T-helper 1 cell treated with Interleukin-12 subunit alpha and Interleukin-12 subunit beta and Interleukin-4 antibody, amounts not matched to agents 30 μg/mL and 1 μg/mL, for 36 hours (primary cell): ENCODE data around the gene AUTS2.

Experiments
- H3K27ac Mint-ChIP-seq: one replicate; pipeline ENCODE4 v1.8.0; 2021; ENCODE audit warnings: mild to moderate bottlenecking, mixed read lengths
- H3K27me3 Mint-ChIP-seq: one replicate; pipeline ENCODE4 v1.8.0; 2021; ENCODE audit warnings: low read depth, mixed read lengths
- H3K36me3 Mint-ChIP-seq: one replicate; pipeline ENCODE4 v1.8.0; 2021; ENCODE audit warnings: low read depth, mixed read lengths
- H3K4me1 Mint-ChIP-seq: one replicate; pipeline ENCODE4 v1.8.0; 2021; ENCODE audit warnings: low read depth, mixed read lengths
- H3K4me3 Mint-ChIP-seq: one replicate; pipeline ENCODE4 v1.8.0; 2021; ENCODE audit warnings: mild to moderate bottlenecking, moderate library complexity, mixed read lengths
- H3K9me3 Mint-ChIP-seq: one replicate; pipeline ENCODE4 v1.8.0; 2021; ENCODE audit warnings: mixed read lengths

Gene AUTS2

DNA sequence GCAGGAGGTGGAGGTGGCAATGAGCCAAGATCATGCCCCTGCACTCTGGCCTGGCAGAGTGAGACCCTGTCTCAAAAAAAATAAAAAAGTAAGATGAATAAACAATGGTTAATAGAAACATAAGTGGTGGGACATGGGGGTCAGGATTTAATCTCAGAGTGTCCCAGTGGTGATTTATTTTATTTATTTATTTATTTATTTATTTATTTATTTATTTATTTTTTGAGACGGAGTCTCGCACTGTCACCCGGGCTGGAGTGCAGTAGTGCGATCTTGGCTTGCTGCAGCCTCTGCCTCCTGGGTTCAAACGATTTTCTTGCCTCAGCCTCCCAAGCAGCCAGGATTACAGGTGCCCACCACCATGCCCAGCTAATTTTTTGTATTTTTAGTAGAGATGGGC is 1051.0 kb downstream of the AUTS2 start:
- no peaks in the 10 kb centered on the region for H3K36me3 Mint-ChIP-seq
- peaks cover 15% of the 10 kb centered on the region for H3K4me1 Mint-ChIP-seq
- peaks cover 22% of the 10 kb centered on the region for H3K27me3 Mint-ChIP-seq
- H3K27ac Mint-ChIP-seq: no peak overlapping the region
- peaks cover 16% of the 10 kb centered on the region for H3K9me3 Mint-ChIP-seq
- no peak overlapping the region for H3K4me3 Mint-ChIP-seq

DNA sequence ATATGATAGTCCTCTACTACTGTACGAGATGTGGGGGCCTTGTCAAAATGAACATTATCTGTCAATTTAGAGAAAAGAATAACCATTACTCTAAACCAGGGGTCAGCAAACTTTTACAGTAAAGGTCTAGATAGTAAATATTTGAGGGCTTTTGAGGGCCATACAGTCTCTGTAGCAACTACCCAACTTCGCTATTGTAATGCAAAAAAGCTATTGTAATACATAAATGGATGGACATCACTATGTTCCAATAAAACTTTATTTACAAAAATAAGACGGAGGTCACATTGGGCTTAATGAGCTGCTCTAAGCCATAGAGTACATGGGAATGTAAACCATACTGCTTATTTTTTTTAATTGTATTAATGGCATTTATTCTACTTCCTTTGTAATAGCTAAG is 1055.9 kb downstream of the AUTS2 start:
- Mint-ChIP-seq H3K4me1 (peaks cover 5% of the 10 kb centered on the region), H3K36me3 (no peaks in the 10 kb centered on the region), H3K4me3 (no peak overlapping the region), H3K27me3 (peaks cover 18% of the 10 kb centered on the region), H3K9me3 (peaks cover 16% of the 10 kb centered on the region), H3K27ac (no peak overlapping the region)

DNA sequence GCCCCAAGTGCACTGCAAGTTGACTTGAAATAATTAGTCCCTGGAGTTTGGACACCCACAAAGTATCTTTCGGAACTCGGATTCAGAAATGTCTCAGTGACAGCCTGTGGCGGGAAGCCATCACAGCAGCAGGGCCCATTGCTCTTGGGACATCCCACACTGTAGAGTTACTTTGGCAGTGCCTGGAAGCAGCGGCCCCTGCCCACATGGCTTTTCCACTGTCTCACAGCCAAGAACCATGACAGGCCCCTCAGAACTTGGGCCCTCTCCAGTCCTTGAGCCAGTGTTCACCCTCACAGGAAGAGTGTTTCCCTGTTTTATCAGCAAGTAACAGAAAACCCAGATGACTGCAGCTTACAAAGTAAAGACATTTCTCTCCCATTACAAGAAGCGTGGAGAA is 1056.7 kb downstream of the AUTS2 start:
- Mint-ChIP-seq H3K9me3 (peaks cover 16% of the 10 kb centered on the region), H3K36me3 (no peaks in the 10 kb centered on the region), H3K27ac (no peak overlapping the region), H3K27me3 (peaks cover 18% of the 10 kb centered on the region), H3K4me3 (no peak overlapping the region), H3K4me1 (peaks cover 10% of the 10 kb centered on the region)

DNA sequence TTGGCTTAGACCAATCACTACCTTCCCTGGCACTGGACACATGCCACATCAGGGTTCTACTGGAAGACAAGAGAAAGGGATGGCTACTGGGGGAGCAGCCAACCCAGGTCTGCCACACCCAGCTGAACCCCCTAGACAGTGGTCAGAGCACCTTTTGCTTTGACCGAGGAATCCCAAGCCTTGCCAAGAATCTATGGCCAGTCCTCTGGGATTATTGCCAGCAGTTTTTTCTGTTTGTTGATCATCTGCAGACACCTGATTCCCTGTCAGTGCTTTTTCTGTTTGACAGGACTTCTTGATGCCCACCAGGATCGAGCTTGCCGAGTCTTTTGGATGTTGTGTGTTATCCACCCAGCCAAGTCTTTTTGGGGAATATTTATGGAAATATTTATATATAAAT is 1057.4 kb downstream of the AUTS2 start:
- peaks cover 13% of the 10 kb centered on the region for H3K4me1 Mint-ChIP-seq
- peaks cover 16% of the 10 kb centered on the region for H3K9me3 Mint-ChIP-seq
- H3K4me3 Mint-ChIP-seq: no peak overlapping the region
- H3K27me3 Mint-ChIP-seq: peaks cover 15% of the 10 kb centered on the region
- H3K36me3 Mint-ChIP-seq: no peaks in the 10 kb centered on the region
- no peak overlapping the region for H3K27ac Mint-ChIP-seq

DNA sequence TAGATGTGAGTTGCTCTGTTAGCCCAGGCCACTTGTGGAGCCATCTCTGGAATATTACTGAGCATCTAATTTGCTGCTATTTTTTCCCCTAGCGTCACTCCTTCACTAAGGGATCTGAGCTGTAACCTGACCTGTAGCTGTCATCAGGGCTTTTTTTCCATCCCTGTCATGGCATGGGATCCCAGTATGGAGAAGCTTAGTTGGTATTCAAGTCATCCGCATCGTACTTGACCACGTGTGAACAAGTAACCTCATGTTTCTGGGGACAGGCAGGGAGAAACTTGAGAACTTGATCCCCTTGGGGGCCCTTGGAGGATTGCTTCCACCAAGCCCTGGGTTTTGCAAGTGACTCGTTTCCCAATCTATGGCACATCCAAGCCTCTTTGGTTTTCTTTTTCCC is 1059.3 kb downstream of the AUTS2 start:
- Mint-ChIP-seq H3K9me3 (peaks cover 3% of the 10 kb centered on the region), H3K27me3 (peaks cover 1% of the 10 kb centered on the region), H3K4me1 (peaks cover 15% of the 10 kb centered on the region), H3K36me3 (no peaks in the 10 kb centered on the region), H3K27ac (no peak overlapping the region), H3K4me3 (no peak overlapping the region)

DNA sequence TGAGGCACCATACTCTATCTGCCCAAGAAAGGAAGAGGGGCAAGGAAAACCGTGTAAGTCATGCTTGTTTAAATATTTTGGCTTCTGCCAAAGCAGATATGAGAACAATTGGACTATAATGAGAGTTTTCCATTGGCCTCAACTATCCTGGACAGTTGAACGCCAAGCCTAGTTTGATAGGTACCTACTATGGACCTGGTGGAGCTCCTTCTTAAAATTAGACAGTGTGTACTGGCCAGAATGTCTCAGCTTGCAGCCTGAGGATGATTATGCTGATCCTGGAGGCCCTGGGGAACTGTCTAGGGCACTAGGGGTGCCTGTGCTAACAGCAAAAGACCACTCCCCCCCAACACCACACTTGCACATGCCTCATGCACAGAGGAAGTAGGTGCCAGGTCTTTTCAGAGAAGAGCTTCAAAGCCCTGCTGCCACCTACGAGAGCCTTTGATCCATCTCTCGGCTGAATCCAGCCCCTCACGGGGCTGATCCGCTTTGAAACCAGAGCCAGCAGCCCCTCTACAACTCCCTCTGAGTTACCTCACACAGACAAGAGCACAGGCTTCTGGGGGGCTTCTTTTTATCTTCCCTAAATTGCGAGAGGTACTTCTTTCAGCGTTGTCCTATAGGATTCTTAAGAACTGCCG is 1059.8 kb downstream of the AUTS2 start:
- Mint-ChIP-seq H3K27me3 (no peaks in the 10 kb centered on the region), H3K4me1 (peaks cover 15% of the 10 kb centered on the region), H3K36me3 (no peaks in the 10 kb centered on the region), H3K27ac (no peak overlapping the region), H3K9me3 (peaks cover 3% of the 10 kb centered on the region), H3K4me3 (no peak overlapping the region)

DNA sequence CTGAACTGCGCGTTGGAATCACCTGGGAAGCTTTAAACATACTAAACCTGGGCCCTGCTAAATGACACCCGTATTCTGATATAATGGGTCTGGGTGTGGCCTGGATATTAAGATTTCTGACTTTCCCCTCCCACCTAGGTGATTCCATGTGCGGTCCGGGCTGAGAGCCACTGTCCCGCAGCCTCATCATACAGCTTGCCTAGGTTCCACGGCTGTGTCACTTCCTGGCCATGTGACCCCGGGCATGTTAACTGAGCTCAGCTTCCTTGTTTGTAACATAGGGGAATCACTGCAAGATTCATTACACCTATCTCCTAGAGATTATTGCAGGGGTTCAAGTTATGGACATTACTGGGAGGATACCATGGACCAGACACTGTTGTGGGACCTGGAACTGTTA is 1061.0 kb downstream of the AUTS2 start:
- Mint-ChIP-seq H3K36me3 (no peaks in the 10 kb centered on the region), H3K4me1 (peaks cover 15% of the 10 kb centered on the region), H3K4me3 (no peak overlapping the region), H3K27me3 (no peaks in the 10 kb centered on the region), H3K27ac (no peak overlapping the region), H3K9me3 (peaks cover 3% of the 10 kb centered on the region)

DNA sequence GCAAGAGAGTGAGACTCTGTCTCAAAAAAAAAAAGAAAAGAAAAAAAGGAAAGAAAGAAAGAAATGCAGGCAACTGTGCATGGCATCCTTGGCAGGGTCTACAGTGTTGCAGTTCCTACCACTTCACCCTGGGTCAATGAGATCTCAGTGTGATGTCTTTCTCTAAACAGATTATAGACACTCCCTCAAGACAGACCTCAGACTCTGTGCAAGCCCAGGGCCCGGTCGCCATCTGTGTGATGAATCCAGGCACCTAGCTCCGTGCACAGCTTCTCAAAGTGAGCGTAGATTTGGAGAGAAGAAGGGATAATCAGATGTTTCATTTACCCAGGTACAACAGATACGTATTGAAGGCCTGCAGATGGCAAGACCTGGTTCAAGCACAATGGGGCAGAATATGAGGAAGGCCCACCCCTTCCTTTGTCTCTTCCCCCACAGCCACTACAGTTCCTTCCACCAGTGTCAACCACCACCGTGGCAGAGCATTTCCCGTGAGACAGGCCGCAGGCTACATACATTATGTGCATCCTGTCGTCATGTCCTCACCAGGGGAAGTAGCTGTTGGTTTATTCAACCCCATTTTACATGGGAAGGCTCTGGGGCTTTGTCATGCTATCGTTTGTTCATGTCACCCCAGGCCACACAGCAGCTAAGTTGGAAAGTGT is 1062.0 kb downstream of the AUTS2 start:
- H3K36me3 Mint-ChIP-seq: no peaks in the 10 kb centered on the region
- peaks cover 15% of the 10 kb centered on the region for H3K4me1 Mint-ChIP-seq
- no peaks in the 10 kb centered on the region for H3K27me3 Mint-ChIP-seq
- peak overlapping the region; percentile 57 for H3K27ac Mint-ChIP-seq
- no peak overlapping the region for H3K4me3 Mint-ChIP-seq
- peaks cover 3% of the 10 kb centered on the region for H3K9me3 Mint-ChIP-seq

DNA sequence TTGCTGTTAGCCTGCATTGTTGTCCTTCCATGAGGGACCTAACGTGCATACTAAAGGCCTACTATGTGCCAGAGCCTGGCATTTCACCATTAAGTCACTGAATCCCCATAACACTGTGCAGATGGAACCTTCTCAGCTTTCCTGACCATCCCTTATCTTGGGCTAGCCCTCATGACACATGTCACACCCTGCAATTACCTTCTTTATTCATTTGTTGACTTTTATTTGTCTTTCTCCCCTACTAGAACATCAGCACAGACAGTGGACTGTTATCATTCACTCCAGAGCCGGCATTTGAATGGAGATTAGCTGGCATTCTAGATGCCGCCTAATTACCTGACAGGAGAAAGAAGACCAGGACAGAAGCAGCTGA is 1062.5 kb downstream of the AUTS2 start:
- no peaks in the 10 kb centered on the region for H3K36me3 Mint-ChIP-seq
- peaks cover 15% of the 10 kb centered on the region for H3K4me1 Mint-ChIP-seq
- H3K4me3 Mint-ChIP-seq: no peak overlapping the region
- H3K27ac Mint-ChIP-seq: peak overlapping the region; percentile 57
- peaks cover 3% of the 10 kb centered on the region for H3K9me3 Mint-ChIP-seq
- H3K27me3 Mint-ChIP-seq: no peaks in the 10 kb centered on the region

DNA sequence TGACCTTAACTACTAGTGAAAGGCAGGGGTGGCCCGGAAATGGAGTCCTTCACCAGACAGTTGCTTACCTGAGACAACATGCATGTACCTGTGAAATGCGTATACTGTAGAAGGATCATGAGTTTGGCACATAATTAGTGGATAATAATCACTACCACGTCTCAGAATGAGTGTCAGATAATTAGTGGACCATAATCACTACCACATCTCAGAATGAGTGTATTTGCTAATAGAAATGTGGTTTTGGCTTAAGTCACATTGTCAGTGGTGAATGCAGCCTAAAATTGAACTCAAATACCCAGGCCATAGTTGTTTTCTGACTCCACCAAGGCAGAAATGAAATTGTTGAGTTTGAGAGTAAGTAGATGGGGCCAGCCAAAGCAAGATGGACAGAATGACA is 1065.4 kb downstream of the AUTS2 start:
- Mint-ChIP-seq H3K4me3 (no peak overlapping the region), H3K27ac (no peak overlapping the region), H3K36me3 (no peaks in the 10 kb centered on the region), H3K9me3 (peaks cover 3% of the 10 kb centered on the region), H3K27me3 (no peaks in the 10 kb centered on the region), H3K4me1 (peaks cover 13% of the 10 kb centered on the region)

DNA sequence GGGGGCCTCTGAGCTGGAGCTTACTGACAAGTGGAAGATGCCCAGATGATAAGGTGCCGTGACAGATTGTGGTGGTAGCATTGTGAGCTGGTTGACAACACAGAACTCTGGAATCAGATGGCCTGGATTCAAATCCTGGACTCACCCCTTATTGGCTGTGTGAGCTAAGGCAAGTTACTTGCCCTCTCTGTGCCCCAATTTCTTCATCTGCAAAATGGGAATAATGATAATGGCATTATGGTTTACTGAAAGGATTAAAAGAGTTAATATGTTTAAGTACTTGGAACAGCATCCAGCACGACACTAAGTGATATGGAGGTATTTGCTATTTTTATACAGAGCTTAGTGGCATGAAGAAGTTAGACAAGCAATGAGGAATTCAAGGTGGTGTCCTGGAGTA is 1067.7 kb downstream of the AUTS2 start:
- no peaks in the 10 kb centered on the region for H3K4me1 Mint-ChIP-seq
- no peaks in the 10 kb centered on the region for H3K9me3 Mint-ChIP-seq
- no peak overlapping the region for H3K4me3 Mint-ChIP-seq

DNA sequence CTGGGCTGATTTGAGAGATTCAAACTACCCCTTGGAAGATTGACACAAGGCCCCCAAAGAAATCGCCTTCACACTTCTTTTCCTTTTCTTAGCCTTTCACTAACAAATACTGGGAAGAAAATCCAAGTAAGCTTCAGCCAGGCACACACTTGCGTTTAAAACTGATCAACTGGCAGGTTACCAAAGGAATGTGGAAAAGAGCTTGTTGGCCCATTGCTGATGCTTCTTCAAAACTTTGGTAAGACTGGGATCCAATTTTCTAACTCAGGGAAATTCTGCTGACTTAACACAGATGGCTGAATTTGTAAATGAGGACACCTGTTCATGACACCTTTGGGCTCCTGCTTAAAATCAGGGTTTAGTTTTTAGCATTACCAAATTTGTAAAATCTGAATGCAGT is 1069.1 kb downstream of the AUTS2 start:
- Mint-ChIP-seq H3K27ac (no peak overlapping the region), H3K4me1 (no peaks in the 10 kb centered on the region), H3K9me3 (peaks cover 3% of the 10 kb centered on the region), H3K36me3 (no peaks in the 10 kb centered on the region), H3K4me3 (no peak overlapping the region), H3K27me3 (no peaks in the 10 kb centered on the region)

More for the DNA sequence above, 1067.7 kb downstream of the AUTS2 start:
- no peaks in the 10 kb centered on the region for H3K27me3 Mint-ChIP-seq
- no peak overlapping the region for H3K27ac Mint-ChIP-seq
- no peaks in the 10 kb centered on the region for H3K36me3 Mint-ChIP-seq

DNA sequence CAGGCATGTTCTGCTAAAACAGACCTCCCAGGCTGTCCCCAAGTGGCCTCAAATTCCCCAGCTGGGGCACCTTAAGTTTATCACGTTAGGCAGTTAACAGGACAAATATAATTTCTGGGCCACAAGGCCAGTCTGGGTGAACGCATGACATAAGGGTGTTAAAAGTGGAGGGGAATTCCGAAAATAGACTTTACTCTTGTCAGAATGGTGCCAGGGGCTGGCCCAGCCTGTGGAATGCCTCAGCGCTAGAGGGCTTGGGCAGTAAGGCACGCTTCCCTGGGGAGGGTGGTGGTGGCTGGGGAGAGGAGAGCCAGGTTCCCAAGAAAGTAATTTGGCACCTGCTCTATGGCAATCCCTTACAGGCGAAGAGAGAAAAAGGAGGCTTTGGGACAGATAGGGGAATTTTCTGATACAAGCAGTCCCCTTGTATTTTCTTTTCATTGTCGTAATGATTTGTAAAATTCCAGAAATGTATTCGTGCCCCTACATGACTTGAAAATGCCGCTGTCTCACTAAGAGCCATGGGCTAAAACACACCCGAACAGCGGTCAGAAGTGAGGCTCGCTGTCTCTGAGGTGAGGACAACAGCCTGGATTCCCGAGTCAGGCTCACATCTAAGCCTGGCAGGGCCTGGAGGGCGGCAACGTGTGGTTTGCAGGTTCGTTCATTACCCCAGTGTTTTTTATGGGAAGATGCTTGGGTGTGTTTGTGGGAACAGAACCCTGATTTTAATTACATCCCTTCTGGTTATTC is 1070.5 kb downstream of the AUTS2 start:
- Mint-ChIP-seq H3K36me3 (no peaks in the 10 kb centered on the region), H3K4me1 (no peaks in the 10 kb centered on the region), H3K27ac (no peak overlapping the region), H3K27me3 (no peaks in the 10 kb centered on the region), H3K4me3 (no peak overlapping the region), H3K9me3 (peaks cover 3% of the 10 kb centered on the region)

DNA sequence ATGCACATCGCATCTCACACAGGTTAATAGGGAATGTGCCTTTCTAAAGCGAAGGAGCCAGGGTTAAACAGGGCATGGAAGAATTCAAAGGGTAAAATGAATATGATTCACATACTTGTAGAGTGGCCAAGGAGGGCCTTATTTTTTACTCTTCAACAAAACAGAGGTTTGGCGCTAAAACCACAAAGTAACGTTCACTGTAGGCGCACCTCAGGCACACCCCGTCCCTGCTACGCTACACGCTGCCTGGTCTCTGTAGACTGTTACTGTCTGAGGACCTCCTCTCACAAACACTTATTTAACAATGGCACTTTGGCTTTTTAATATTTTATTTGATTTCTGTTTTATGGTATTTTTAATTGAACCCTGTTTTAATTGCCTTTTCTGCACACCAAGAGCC is 1071.6 kb downstream of the AUTS2 start:
- H3K4me3 Mint-ChIP-seq: no peak overlapping the region
- no peaks in the 10 kb centered on the region for H3K27me3 Mint-ChIP-seq
- H3K27ac Mint-ChIP-seq: no peak overlapping the region
- H3K4me1 Mint-ChIP-seq: no peaks in the 10 kb centered on the region
- H3K9me3 Mint-ChIP-seq: peaks cover 3% of the 10 kb centered on the region
- no peaks in the 10 kb centered on the region for H3K36me3 Mint-ChIP-seq

DNA sequence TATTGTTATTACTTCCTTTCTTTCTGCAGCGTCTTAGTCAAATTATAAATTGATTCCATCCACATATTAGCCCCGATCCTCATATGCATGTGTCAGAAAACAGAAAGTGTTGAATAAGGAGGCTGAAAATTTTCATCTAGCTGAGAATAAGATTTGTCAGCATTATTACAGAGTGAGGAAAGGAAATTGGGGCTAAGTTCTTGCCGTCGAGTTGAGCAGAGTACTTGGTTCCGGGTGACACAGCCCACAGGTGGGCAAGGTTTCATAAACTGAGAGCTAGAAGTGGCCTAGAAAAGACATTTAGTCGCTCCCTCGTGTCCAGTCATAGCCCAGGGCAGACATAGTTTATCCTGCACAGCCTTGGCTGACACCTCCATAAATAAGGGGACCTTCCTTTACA is 1072.0 kb downstream of the AUTS2 start:
- Mint-ChIP-seq H3K4me1 (no peaks in the 10 kb centered on the region), H3K27ac (no peak overlapping the region), H3K36me3 (no peaks in the 10 kb centered on the region), H3K9me3 (peaks cover 3% of the 10 kb centered on the region), H3K27me3 (no peaks in the 10 kb centered on the region), H3K4me3 (no peak overlapping the region)
